K562 (cell line): ENCODE results near the gene RALB. TPM values are rescaled to one million over a fixed set of nuclear protein-coding genes. Genes with fewer than 3 reads are reported as not detected.

Experiments used
- ELK1 ChIP-seq: sonication (generic); formaldehyde crosslinking; IDR thresholded peaks from 2 replicates; pipeline ENCODE4 v1.8.1; 2022; ENCODE audit warnings: missing genetic modification reagents
- ESRRA ChIP-seq: fragments of 450-650 bp; IDR thresholded peaks from 2 replicates; pipeline ENCODE4 v1.6.1; 2014; ENCODE audit warnings: low read depth, mild to moderate bottlenecking, moderate library complexity, borderline replicate concordance
- GABPB1 ChIP-seq: sonication (generic); formaldehyde crosslinking; IDR thresholded peaks from 2 replicates; pipeline ENCODE4 v1.8.0; 2022; ENCODE audit warnings: mild to moderate bottlenecking, missing genetic modification reagents
- GMEB1 ChIP-seq: fragments of 250-450 bp; sonication (Bioruptor Pico); IDR thresholded peaks from 2 replicates; pipeline ENCODE4 v1.4.0; 2020; ENCODE audit warnings: mild to moderate bottlenecking
- GTF3C2 ChIP-seq: IDR thresholded peaks from 3 replicates; pipeline ENCODE4 v1.6.1; 2011; ENCODE audit warnings: borderline replicate concordance, mild to moderate bottlenecking, moderate library complexity; ENCODE audit not compliant: insufficient read length; ENCODE audit errors: extremely low read depth
- MTA2 ChIP-seq: fragments of 450-650 bp; IDR thresholded peaks from 2 replicates; pipeline ENCODE4 v1.6.1; 2016; ENCODE audit warnings: low read depth
- SIN3A ChIP-seq, 2 experiments: fragments of 150-350 bp in 1 of 2; IDR thresholded peaks; 2 replicates each; pipeline ENCODE4 v1.6.1; 2011 to 2016; ENCODE audit warnings: borderline replicate concordance in 2 of 2, low read depth in 2 of 2, low read length in 2 of 2, mild to moderate bottlenecking in 2 of 2, moderate library complexity in 2 of 2; ENCODE audit not compliant: control insufficient read depth in 1 of 2
- SMC3 ChIP-seq: conservative IDR thresholded peaks from 2 replicates; pipeline ENCODE4 v1.6.1; 2011; ENCODE audit warnings: low read depth, low read length, improper control_type of control experiment; ENCODE audit not compliant: insufficient read depth
- SP1 ChIP-seq: sonication (generic); formaldehyde crosslinking; IDR thresholded peaks from 2 replicates; pipeline ENCODE4 v1.8.1; 2022; ENCODE audit warnings: mild to moderate bottlenecking, missing genetic modification reagents
- TCF7 ChIP-seq: sonication (generic); IDR thresholded peaks from 2 replicates; pipeline ENCODE4 v1.6.1; 2016; ENCODE audit warnings: antibody characterized with exemption, borderline replicate concordance
- THAP12 ChIP-seq: fragments of 250-450 bp; sonication (Bioruptor Pico); IDR thresholded peaks from 2 replicates; pipeline ENCODE4 v1.9.0; 2021; ENCODE audit warnings: mild to moderate bottlenecking, inconsistent platforms
- ZKSCAN3 ChIP-seq: fragments of 250-450 bp; sonication (Bioruptor Pico); IDR thresholded peaks from 2 replicates; pipeline ENCODE4 v1.4.0; 2020
- ZNF184 ChIP-seq: sonication (generic); formaldehyde crosslinking; IDR thresholded peaks from 2 replicates; pipeline ENCODE4 v1.5.0; 2020; ENCODE audit warnings: missing genetic modification reagents
- ZNF277 ChIP-seq: fragments of 250-450 bp; sonication (Bioruptor Pico); IDR thresholded peaks from 2 replicates; pipeline ENCODE4 v1.8.0; 2022; ENCODE audit warnings: inconsistent platforms, mild to moderate bottlenecking, moderate library complexity, borderline replicate concordance
- ZNF282 ChIP-seq: sonication (generic); formaldehyde crosslinking; IDR thresholded peaks from 2 replicates; pipeline ENCODE4 v1.8.1; 2023; ENCODE audit warnings: missing genetic modification reagents
- ZNF778 ChIP-seq: fragments of 450-650 bp; formaldehyde crosslinking; IDR thresholded peaks from 2 replicates; pipeline ENCODE4 v1.4.0; 2020; ENCODE audit warnings: mild to moderate bottlenecking, moderate library complexity
- polyA plus RNA-seq, 8 experiments: library from polyadenylated mRNA; depleted of rRNA in 4 of 8; stranded (reverse) in 5 of 8; unstranded in 3 of 8; fragments of >200 nt; fragmentation: Nextera tagmentation in 2 of 8; fragmentation: Illumina TruSeq in 1 of 8; extraction: Ambion mirVana in 2 of 8; extraction: Trizol in 1 of 8; gene quantifications; 2 replicates each; pipeline versions ENCODE4 v1.2.1 to v1.2.3, GENCODE V29; 2011 to 2014; ENCODE audit warnings: inconsistent platforms in 1 of 8, missing spikeins in 1 of 8
- total RNA-seq, 7 experiments: library from RNA; depleted of rRNA in 6 of 7; stranded (reverse); fragments of >200 nt in 6 of 7; fragmentation: Illumina TruSeq in 2 of 7; extraction: Trizol in 2 of 7; gene quantifications; 2 replicates each; pipeline versions ENCODE4 v1.2.1 to v1.2.3, GENCODE V29; 2011 to 2021; ENCODE audit warnings: low replicate concordance in 1 of 7

Gene RALB
- total and polyA plus RNA-seq, 9 of the 15 experiments (the other 6 are each of a cell fraction or from before 2014, with no cell fraction given): 14.8 to 65.6 (median 38.4) TPM

- TF ChIP-seq SIN3A (IDR thresholded peaks at IDR 0.05; ENCODE audit: borderline replicate concordance in 2 of 2, control insufficient read depth in 1 of 2, low read depth in 2 of 2, low read length in 2 of 2): peak; percentile 66 to 72; a peak in 2 of 4 replicates
- TF ChIP-seq GTF3C2: no peak
- no peak for TF ChIP-seq ZNF277 (CRISPR knock-in tag)
- no peak for TF ChIP-seq ZKSCAN3 (CRISPR knock-in tag)
- TF ChIP-seq ZNF184 (CRISPR knock-in tag): no peak
- peak; percentile 68; the same call in 1 of the 2 replicates for TF ChIP-seq SP1 (CRISPR knock-in tag)
- TF ChIP-seq SMC3: 0 out of 2 replicates have a peak, but pooled peaks have one; percentile 5
- TF ChIP-seq THAP12 (CRISPR knock-in tag): peak; percentile 64; the same call in 1 of the 2 replicates
- TF ChIP-seq ZNF282 (CRISPR knock-in tag): peak; percentile 97
- TF ChIP-seq ZNF778 (CRISPR knock-in tag): no peak
- TF ChIP-seq MTA2: no peak
- peak; percentile 73 for TF ChIP-seq GMEB1 (CRISPR knock-in tag)
- no peak for TF ChIP-seq TCF7
- TF ChIP-seq ESRRA: peak; percentile 99
- peak; percentile 80; the same call in 1 of the 2 replicates for TF ChIP-seq GABPB1 (CRISPR knock-in tag)
- TF ChIP-seq ELK1 (CRISPR knock-in tag): peak; percentile 79; the same call in 1 of the 2 replicates
These were observed 29.4 kb upstream of the RALB start, which contains the start of gene TMEM185B (continued) for GRCh38 chr2:120223034-120223912.
